ENCODE measurements around the gene ARHGAP32.
A peak's percentile ranks its signal among the peaks of the same experiment; 100 is the strongest.

The ARHGAP32 gene

DNA sequence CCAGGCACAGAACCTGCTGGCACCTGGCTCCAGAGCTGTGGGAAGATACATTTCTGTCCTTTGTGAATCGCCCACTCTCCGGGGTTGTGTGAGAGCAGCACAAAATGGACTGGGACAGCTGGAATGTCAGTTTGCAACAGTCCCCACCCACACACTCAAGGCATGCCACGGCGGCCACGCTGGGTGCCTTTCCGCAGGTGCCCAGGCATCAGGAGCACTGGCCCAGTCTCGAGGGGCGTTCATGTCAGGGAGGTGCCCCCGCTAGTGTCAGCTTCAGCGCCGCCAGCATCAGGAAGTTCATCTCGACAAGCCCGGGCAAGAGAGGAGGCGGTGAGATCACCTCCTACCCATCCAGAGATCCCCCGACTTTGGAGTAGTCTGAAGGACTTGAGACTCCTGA, 251.5 kb downstream of the ARHGAP32 start:
- peaks cover 21% of the 10 kb centered on the region; the same call in 1 of the 2 replicates for H3K27me3 ChIP-seq (ENCODE audit: insufficient read depth, low read length)
- peaks cover 14% of the 10 kb centered on the region for H3K4me1 ChIP-seq (ENCODE audit: insufficient read depth, low read length)
- no peak overlapping the region for H3K27ac ChIP-seq (ENCODE audit: low read depth, low read length)
- no peak overlapping the region for H3K9ac ChIP-seq (ENCODE audit: low read depth, low read length)
- no peak overlapping the region for H3K4me3 ChIP-seq (ENCODE audit: low read length)
- 94% methylated on average over 15 of the region's 15 CpGs for WGBS
- no peaks in the 10 kb centered on the region for H3K9me3 ChIP-seq (ENCODE audit: insufficient read depth, low read depth, low read length)
- H3K36me3 ChIP-seq (ENCODE audit: insufficient read depth, low read length), result no peaks in the 10 kb centered on the region

GRCh38 chr11:128940156-128940555, 252.0 kb downstream of the ARHGAP32 start:
- Histone ChIP-seq H3K4me1 (ENCODE audit: insufficient read depth, low read length) (peaks cover 14% of the 10 kb centered on the region), H3K9ac (ENCODE audit: low read depth, low read length) (no peak overlapping the region), H3K27ac (ENCODE audit: low read depth, low read length) (no peak overlapping the region), H3K36me3 (ENCODE audit: insufficient read depth, low read length) (no peaks in the 10 kb centered on the region), H3K27me3 (ENCODE audit: insufficient read depth, low read length) (peaks cover 23% of the 10 kb centered on the region; the same call in 1 of the 2 replicates), H3K9me3 (ENCODE audit: insufficient read depth, low read depth, low read length) (no peaks in the 10 kb centered on the region), H3K4me3 (ENCODE audit: low read length) (no peak overlapping the region)
- WGBS, result 88% methylated on average over 5 of the region's 5 CpGs

GRCh38 chr11:128939591-128939990, 252.5 kb downstream of the ARHGAP32 start:
- no peaks in the 10 kb centered on the region for H3K36me3 ChIP-seq (ENCODE audit: insufficient read depth, low read length)
- no peak overlapping the region for H3K9ac ChIP-seq (ENCODE audit: low read depth, low read length)
- H3K4me1 ChIP-seq (ENCODE audit: insufficient read depth, low read length), result peaks cover 14% of the 10 kb centered on the region
- WGBS, result 77% methylated on average over 11 of the region's 11 CpGs
- peaks cover 28% of the 10 kb centered on the region; the same call in 1 of the 2 replicates for H3K27me3 ChIP-seq (ENCODE audit: insufficient read depth, low read length)
- H3K4me3 ChIP-seq (ENCODE audit: low read length), result no peak overlapping the region
- no peak overlapping the region for H3K27ac ChIP-seq (ENCODE audit: low read depth, low read length)
- no peaks in the 10 kb centered on the region for H3K9me3 ChIP-seq (ENCODE audit: insufficient read depth, low read depth, low read length)

DNA sequence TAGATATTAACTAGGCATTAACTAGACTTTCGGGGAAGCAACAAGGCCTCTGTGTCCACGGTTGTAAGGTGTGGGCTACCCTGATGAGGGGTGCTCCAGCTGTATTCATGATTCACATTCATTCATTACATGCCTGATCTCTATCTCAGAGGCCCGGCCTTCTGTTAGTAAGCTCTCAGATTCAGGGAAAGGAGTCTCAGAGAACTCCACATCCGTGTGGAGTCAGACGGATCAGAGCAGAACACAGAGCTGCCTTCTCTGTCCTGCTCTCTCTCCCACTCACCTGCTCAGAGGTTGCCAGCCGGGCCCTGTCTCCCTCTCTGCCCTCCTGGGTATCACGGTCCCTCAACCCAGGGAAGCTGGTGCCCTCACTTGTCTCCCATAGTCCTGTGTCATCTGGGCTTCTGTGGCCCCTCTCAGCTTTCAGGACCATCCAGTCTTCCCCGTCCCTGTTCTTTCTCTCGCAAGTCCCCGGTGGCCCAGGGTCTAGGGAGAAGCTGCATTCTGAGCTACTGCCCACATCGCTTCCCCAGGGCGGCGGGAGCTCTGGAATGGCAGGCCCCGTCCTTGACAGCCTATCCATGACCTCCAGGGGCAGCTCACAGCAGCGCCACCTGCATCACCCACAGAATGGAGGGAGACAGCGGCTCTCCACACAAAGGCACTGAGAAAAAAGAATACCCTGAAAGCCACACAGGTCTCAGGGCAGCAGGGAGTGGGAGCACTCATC, 253.8 kb downstream of the ARHGAP32 start:
- 90% methylated on average over 16 of the region's 16 CpGs for WGBS
- peaks cover 35% of the 10 kb centered on the region; the same call in 1 of the 2 replicates for H3K27me3 ChIP-seq (ENCODE audit: insufficient read depth, low read length)
- H3K36me3 ChIP-seq (ENCODE audit: insufficient read depth, low read length), result no peaks in the 10 kb centered on the region
- no peaks in the 10 kb centered on the region for H3K9me3 ChIP-seq (ENCODE audit: insufficient read depth, low read depth, low read length)
- H3K27ac ChIP-seq (ENCODE audit: low read depth, low read length), result no peak overlapping the region
- peaks cover 14% of the 10 kb centered on the region for H3K4me1 ChIP-seq (ENCODE audit: insufficient read depth, low read length)
- H3K4me3 ChIP-seq (ENCODE audit: low read length), result no peak overlapping the region
- no peak overlapping the region for H3K9ac ChIP-seq (ENCODE audit: low read depth, low read length)

DNA sequence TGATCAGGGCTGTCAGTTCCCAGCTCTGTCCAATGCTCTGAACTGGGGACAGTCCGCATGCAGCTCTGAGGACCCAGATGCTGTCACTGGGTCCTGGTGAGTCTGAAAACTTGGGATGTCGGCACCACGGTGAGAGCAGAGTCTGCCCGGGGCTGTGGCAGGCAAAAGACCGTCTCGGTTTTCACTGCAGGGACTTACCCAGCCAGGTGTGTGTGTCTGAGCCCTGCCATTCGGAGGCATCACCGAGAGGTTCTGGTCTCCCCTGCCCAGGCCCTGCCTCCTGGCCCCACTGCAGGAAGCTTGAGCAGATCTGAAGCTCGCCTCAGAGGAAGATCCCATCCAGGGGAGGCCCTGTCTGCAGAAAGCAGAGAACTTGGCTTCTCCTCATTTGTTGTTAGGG, 254.6 kb downstream of the ARHGAP32 start:
- Histone ChIP-seq H3K4me3 (ENCODE audit: low read length) (no peak overlapping the region), H3K4me1 (ENCODE audit: insufficient read depth, low read length) (peaks cover 14% of the 10 kb centered on the region), H3K36me3 (ENCODE audit: insufficient read depth, low read length) (no peaks in the 10 kb centered on the region), H3K27ac (ENCODE audit: low read depth, low read length) (no peak overlapping the region), H3K27me3 (ENCODE audit: insufficient read depth, low read length) (peaks cover 35% of the 10 kb centered on the region; the same call in 1 of the 2 replicates), H3K9ac (ENCODE audit: low read depth, low read length) (peak overlapping the region; percentile 54; the same call in 1 of the 2 replicates), H3K9me3 (ENCODE audit: insufficient read depth, low read depth, low read length) (no peaks in the 10 kb centered on the region)
- WGBS, result 85% methylated on average over 9 of the region's 9 CpGs

- H3K9me3 ChIP-seq (ENCODE audit: insufficient read depth, low read depth, low read length), result no peaks in the 10 kb centered on the region
- WGBS, result 73% methylated on average over 16 of the region's 16 CpGs
- H3K27ac ChIP-seq (ENCODE audit: low read depth, low read length), result peak overlapping the region; percentile 33; the same call in 1 of the 2 replicates
- peaks cover 43% of the 10 kb centered on the region for H3K27me3 ChIP-seq (ENCODE audit: insufficient read depth, low read length)
- H3K9ac ChIP-seq (ENCODE audit: low read depth, low read length), result peak overlapping the region; percentile 54
- peaks cover 14% of the 10 kb centered on the region for H3K4me1 ChIP-seq (ENCODE audit: insufficient read depth, low read length)
- H3K4me3 ChIP-seq (ENCODE audit: low read length), result no peak overlapping the region
- H3K36me3 ChIP-seq (ENCODE audit: insufficient read depth, low read length), result no peaks in the 10 kb centered on the region
Measured at GRCh38 chr11:128936606-128937251, 255.4 kb downstream of the ARHGAP32 start.

GRCh38 chr11:128934926-128935325, 257.2 kb downstream of the ARHGAP32 start:
- 92% methylated on average over 10 of the region's 10 CpGs for WGBS
- H3K27me3 ChIP-seq (ENCODE audit: insufficient read depth, low read length), result peaks cover 48% of the 10 kb centered on the region
- H3K4me3 ChIP-seq (ENCODE audit: low read length), result no peak overlapping the region
- H3K9ac ChIP-seq (ENCODE audit: low read depth, low read length), result no peak overlapping the region
- H3K27ac ChIP-seq (ENCODE audit: low read depth, low read length), result no peak overlapping the region
- peaks cover 16% of the 10 kb centered on the region for H3K4me1 ChIP-seq (ENCODE audit: insufficient read depth, low read length)
- no peaks in the 10 kb centered on the region for H3K9me3 ChIP-seq (ENCODE audit: insufficient read depth, low read depth, low read length)
- H3K36me3 ChIP-seq (ENCODE audit: insufficient read depth, low read length), result no peaks in the 10 kb centered on the region

DNA sequence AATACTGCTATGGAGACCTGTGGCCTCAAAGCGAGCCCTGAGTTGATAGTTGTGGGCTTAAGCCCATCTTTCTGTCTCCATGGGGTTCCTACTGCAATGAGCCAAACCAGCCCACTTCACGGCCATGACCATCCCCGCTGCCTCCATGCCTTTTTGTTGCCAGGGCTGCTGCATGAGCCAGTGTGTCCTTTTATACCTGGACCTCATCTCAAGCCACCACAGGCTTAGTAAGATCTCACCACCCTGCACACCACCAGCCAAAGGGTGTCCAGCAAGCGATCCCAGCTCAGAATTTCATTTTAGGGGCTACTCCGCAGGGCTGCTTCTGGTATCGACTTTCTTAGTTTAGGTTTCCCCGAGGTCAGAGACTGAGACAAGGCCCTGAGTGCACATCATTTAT, 257.8 kb downstream of the ARHGAP32 start:
- WGBS, result 95% methylated on average over 7 of the region's 7 CpGs
- peaks cover 21% of the 10 kb centered on the region for H3K4me1 ChIP-seq (ENCODE audit: insufficient read depth, low read length)
- no peaks in the 10 kb centered on the region for H3K9me3 ChIP-seq (ENCODE audit: insufficient read depth, low read depth, low read length)

GRCh38 chr11:128933481-128934178, 258.5 kb downstream of the ARHGAP32 start:
- WGBS, result 93% methylated on average over 7 of the region's 7 CpGs
- Histone ChIP-seq H3K27ac (ENCODE audit: low read depth, low read length) (no peak overlapping the region), H3K36me3 (ENCODE audit: insufficient read depth, low read length) (no peaks in the 10 kb centered on the region), H3K4me1 (ENCODE audit: insufficient read depth, low read length) (peaks cover 25% of the 10 kb centered on the region), H3K9me3 (ENCODE audit: insufficient read depth, low read depth, low read length) (no peaks in the 10 kb centered on the region), H3K27me3 (ENCODE audit: insufficient read depth, low read length) (peaks cover 52% of the 10 kb centered on the region), H3K9ac (ENCODE audit: low read depth, low read length) (no peak overlapping the region), H3K4me3 (ENCODE audit: low read length) (no peak overlapping the region)

More for the DNA sequence above, 257.8 kb downstream of the ARHGAP32 start:
- Histone ChIP-seq H3K36me3 (ENCODE audit: insufficient read depth, low read length) (no peaks in the 10 kb centered on the region), H3K4me3 (ENCODE audit: low read length) (no peak overlapping the region), H3K9ac (ENCODE audit: low read depth, low read length) (no peak overlapping the region), H3K27me3 (ENCODE audit: insufficient read depth, low read length) (peaks cover 52% of the 10 kb centered on the region), H3K27ac (ENCODE audit: low read depth, low read length) (no peak overlapping the region)

DNA sequence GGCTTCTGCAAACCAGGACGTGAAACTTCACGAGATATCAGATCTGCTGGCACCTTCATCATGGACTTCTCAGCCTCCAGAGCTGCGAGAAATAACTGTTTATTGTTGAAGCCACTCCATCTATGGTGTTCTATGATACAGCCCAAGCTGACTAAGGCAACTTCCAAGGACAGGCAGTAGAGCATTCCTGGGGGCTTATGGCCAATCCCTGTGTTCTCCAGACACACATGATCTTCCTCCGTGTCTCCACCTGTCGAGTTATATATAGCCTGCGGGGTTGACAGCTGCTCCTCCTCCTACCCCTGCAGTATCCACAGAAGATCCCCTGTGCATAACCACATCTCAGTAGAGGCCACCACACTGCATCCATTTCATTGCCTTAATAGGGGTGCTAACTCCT, 260.5 kb downstream of the ARHGAP32 start:
- Histone ChIP-seq H3K36me3 (ENCODE audit: insufficient read depth, low read length) (no peaks in the 10 kb centered on the region), H3K4me3 (ENCODE audit: low read length) (no peak overlapping the region), H3K9me3 (ENCODE audit: insufficient read depth, low read depth, low read length) (no peaks in the 10 kb centered on the region), H3K4me1 (ENCODE audit: insufficient read depth, low read length) (peaks cover 29% of the 10 kb centered on the region), H3K27me3 (ENCODE audit: insufficient read depth, low read length) (peaks cover 66% of the 10 kb centered on the region), H3K27ac (ENCODE audit: low read depth, low read length) (no peak overlapping the region), H3K9ac (ENCODE audit: low read depth, low read length) (no peak overlapping the region)
- WGBS, result 87% methylated on average over 6 of the region's 6 CpGs

- H3K4me1 ChIP-seq (ENCODE audit: insufficient read depth, low read length), result peaks cover 29% of the 10 kb centered on the region
- no peaks in the 10 kb centered on the region for H3K9me3 ChIP-seq (ENCODE audit: insufficient read depth, low read depth, low read length)
- no peaks in the 10 kb centered on the region for H3K36me3 ChIP-seq (ENCODE audit: insufficient read depth, low read length)
- H3K27ac ChIP-seq (ENCODE audit: low read depth, low read length), result no peak overlapping the region
- H3K4me3 ChIP-seq (ENCODE audit: low read length), result no peak overlapping the region
- H3K9ac ChIP-seq (ENCODE audit: low read depth, low read length), result no peak overlapping the region
- 64% methylated on average over 2 of the region's 3 CpGs for WGBS
- peaks cover 72% of the 10 kb centered on the region for H3K27me3 ChIP-seq (ENCODE audit: insufficient read depth, low read length)
Measured at GRCh38 chr11:128931066-128931465, 261.1 kb downstream of the ARHGAP32 start.
